GM21528 (cell line): ENCODE results near the gene P2RY10.
"Not testable (repeated sequence)": the region's sequence is repeated elsewhere in the genome, so short reads cannot be mapped to it uniquely, and the experiment has no call there.

ENCODE experiments used
- ATAC-seq: cut with Tn5 transposase; IDR thresholded peaks from one replicate; pipeline ENCODE4 v1.9.1; 2021; ENCODE audit warnings: mild to moderate bottlenecking, moderate library complexity; ENCODE audit not compliant: unreplicated experiment, low FRiP score

Gene P2RY10

DNA sequence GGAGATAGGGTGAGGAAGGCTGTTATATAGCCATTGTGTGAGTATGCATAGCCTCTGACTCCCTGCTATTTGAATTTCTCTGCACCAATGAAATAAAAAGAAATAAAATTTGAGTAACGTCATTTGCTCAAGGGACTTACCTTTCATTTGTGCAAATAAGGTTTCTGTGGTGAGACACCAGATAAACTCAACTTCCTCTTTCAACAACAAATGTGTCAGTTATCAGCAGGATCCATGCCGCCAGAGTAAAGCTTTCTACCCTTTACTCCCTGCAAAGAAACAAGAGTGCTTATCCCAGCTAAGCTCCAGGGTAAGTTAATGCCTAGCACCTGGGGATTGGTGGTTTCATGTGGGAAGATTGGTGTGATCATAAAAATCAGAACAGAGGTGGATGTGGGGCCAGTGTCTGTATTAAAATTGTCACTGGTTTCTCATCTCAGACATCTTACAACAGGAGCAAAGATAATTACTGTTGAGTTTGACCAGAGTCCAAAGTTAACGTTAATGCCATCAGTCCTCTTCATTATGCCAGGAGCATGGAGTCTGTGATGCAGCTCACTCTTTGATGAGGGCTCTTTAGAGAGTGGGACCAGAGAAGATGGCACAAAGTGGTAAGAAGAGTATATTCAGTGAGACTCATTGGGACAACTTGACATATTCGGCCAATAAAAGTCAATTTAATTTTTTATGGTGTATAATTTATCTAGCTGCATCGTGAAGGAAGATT, at the start of gene P2RY10:
P2RY10 (plus strand) TSS at position 206 of the 727 bp plus-strand sequence. CDS start 15,130 bp downstream, outside the sequence.
- ATAC-seq: peak; percentile 76

- ATAC-seq: no peak
Measured at GRCh38 chrX:78922754-78923153, 22.4 kb upstream of the P2RY10 start.

- peak; percentile 88 for ATAC-seq
Measured at GRCh38 chrX:78923198-78924015, 21.8 kb upstream of the P2RY10 start.

DNA sequence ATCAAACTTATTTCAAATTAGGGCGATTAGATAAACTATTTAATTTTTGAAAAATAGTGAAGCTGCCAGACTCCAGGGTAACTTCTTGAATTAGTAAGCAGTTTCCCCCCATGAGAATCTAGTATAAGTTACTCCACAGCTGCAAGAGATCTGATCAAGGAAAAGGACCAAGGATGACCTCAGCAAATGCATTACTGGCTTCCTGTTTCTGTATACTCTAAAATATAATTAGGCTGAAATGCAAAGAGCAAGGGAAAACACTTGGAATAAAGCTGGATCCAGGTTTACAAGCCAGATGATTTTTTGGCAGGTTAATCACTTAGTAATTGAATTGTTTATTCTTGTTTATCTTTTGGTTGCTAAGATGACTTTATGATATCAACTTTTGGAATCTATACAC, 13.4 kb upstream of the P2RY10 start:
- ATAC-seq: no peak

- ATAC-seq: no peak
Measured at GRCh38 chrX:78934866-78935265, 10.3 kb upstream of the P2RY10 start.

DNA sequence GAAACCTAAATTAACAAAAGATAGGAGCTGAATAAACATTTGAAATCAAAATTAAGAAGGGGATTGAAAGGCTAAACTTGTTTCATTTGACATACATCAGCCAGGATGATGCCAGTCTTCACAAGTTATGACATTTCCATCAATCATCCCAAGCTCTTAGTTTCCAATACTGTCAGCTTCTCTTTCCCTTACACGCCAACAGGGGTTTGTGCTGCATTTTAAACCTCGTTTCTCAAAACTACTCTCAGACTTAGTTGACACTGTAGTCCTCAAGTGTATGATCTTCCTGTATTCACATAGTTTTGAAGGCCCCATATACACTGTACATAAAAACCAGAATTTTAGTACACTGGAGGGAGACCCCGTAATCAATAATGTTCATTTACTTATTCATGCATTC, 840 bp upstream of the P2RY10 start:
- ATAC-seq: no peak

GRCh38 chrX:78946178-78946931, 1.2 kb downstream of the P2RY10 start:
- ATAC-seq: no peak

- ATAC-seq: no peak
Measured at GRCh38 chrX:78950009-78950835, 5.0 kb downstream of the P2RY10 start.

DNA sequence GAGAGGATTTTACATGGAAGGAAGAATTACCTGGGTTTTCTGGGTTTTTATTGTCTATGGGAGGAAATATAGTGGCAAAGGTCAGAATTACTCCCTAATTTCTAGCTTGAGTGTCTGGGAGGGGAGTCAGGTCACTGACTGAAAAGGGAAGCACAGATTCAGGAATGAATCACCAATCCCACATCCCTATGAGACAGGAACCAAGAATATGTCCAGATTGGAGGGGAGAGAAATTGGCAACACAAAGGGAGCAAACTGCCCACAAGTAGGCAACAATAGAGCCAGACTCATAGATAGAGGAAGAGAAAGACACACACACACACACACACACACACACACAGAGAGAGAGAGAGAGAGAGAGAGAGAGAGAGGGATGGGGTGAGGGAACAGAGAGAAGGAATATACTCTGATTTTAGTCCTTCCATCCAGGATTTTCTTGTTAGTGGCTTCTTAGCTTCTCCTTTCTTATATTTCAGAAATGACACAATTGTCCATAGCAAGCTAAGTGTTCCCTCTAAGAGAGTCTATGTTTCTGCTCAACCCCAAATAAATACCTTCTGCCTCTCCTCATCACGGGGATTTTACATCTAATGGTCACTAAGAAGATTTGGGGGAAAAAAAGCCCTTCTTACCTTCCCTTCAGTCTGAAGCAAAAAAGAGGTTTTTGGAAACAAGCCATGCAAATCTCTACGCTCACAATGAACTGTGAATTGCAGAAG, 12.0 kb downstream of the P2RY10 start:
- peak; percentile 27 for ATAC-seq

DNA sequence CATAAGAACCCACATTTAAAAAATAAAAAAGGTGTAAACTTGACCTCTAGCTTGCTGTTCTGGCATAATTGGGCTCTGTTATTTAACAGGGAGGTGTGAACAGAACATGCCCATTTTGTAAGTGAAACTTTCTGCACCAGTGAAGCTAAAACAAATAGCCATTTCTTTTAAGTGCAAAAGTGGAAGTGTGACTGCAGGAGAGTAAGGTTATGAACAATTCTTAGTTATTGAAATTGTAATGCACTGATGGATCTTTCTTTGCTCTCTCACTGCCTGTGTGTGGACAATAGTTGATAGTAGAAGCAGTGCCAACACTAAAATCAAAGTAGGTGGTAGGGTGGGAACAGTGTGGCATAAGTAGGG, 12.6 kb downstream of the P2RY10 start:
- peak; percentile 87 for ATAC-seq

- no peak for ATAC-seq
Measured at GRCh38 chrX:78958419-78959116, 13.4 kb downstream of the P2RY10 start.

GRCh38 chrX:78960888-78961287, 15.7 kb downstream of the P2RY10 start:
- no peak for ATAC-seq

DNA sequence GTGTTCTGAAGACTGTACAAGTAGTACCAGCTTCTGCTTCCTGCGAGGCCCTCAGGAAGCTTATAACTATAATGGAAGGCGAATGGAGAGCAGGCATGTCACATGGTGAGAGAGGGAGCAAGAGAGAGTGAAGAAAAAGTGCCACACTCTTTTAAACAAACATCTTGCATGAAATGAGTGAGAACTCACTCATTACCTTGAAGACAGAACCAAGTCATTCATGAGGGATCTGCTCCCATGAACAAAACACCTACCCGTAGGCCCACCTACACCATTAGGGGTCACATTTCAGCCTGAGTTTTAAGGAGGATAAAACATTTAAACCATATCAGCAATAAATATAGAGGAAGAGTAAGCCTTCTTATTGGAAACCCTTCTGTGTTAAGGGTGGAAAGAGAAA, 19.4 kb downstream of the P2RY10 start:
- ATAC-seq: no peak

GRCh38 chrX:78979789-78980464, 34.7 kb downstream of the P2RY10 start:
- ATAC-seq: peak; percentile 99

DNA sequence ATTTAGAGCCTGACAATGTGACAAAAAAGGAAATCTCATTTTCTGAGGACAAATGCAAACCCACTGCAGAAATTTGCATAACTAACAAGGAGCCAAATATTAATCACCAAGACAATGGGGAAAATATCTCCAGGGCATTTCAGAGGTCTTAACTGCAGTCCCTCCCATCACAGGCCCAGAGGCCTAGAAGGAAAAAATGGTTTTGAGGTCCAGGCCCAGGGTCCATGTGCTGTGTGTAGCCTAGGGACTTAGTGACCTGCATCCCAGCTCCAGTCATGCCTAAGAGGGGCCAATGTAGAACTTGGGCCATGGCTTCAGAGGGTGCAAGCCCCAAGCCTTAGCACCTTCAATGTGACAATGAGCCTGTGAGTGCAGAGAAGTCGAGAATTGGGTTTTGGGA, 44.2 kb downstream of the P2RY10 start:
- no peak for ATAC-seq

GRCh38 chrX:78997870-78998558, 52.8 kb downstream of the P2RY10 start:
- ATAC-seq: no peak

GRCh38 chrX:79007540-79007939, 62.3 kb downstream of the P2RY10 start:
- not testable (repeated sequence) for ATAC-seq
